ENCODE results near the gene RIPK4. TPM values are rescaled to one million over a fixed set of nuclear protein-coding genes. Genes with fewer than 3 reads are reported as not detected.

The RIPK4 gene
- total RNA-seq, 1 experiment from 2014 or later: 252 TPM

GRCh38 chr21:41729701-41730366 is 37.0 kb downstream of the RIPK4 start:
- ATAC-seq: no peak
- DNase-seq: no peak
- Histone ChIP-seq H3F3A (ENCODE audit: low read length, unreplicated experiment) (no peaks in the 10 kb centered on the region), H2AFZ (ENCODE audit: low read length) (no peak overlapping the region), H3K9me3 (ENCODE audit: low read length) (no peaks in the 10 kb centered on the region), H3K79me2 (ENCODE audit: low read length) (no peaks in the 10 kb centered on the region), H3K27me3 (ENCODE audit: low read length) (no peaks in the 10 kb centered on the region), H3K9ac (ENCODE audit: low read length) (no peak overlapping the region), H3K4me3 (ENCODE audit: low read length) (no peak overlapping the region), H3K9me2 (replicated peaks; ENCODE audit: low read length) (no peaks in the 10 kb centered on the region), H3K36me3 (ENCODE audit: low read depth, low read length) (no peaks in the 10 kb centered on the region), H4K20me1 (ENCODE audit: low read length) (no peaks in the 10 kb centered on the region), H3K4me2 (ENCODE audit: low read length) (no peak overlapping the region), H3K27ac (ENCODE audit: low read length) (no peak overlapping the region), H3K4me1 (ENCODE audit: insufficient read depth, low read length) (peaks cover 41% of the 10 kb centered on the region)
- ChIA-PET CTCF (no interaction called here), POLR2A (ENCODE audit: unreplicated experiment) (no interaction called here)
- intact Hi-C loops (cut with micrococcal nuclease): no loop called here
- BruUV-seq (replicated peaks): no TSS peak
- no peak for TF ChIP-seq EZH2 (IDR thresholded peaks at IDR 0.05; ENCODE audit: low read length, unreplicated experiment)
- TF ChIP-seq EZH2phosphoT487 (IDR thresholded peaks at IDR 0.05; ENCODE audit: borderline replicate concordance, low read length): no peak
- TF ChIP-seq CTCF (conservative IDR thresholded peaks at IDR 0.05; ENCODE audit: low read depth, low read length): no peak

DNA sequence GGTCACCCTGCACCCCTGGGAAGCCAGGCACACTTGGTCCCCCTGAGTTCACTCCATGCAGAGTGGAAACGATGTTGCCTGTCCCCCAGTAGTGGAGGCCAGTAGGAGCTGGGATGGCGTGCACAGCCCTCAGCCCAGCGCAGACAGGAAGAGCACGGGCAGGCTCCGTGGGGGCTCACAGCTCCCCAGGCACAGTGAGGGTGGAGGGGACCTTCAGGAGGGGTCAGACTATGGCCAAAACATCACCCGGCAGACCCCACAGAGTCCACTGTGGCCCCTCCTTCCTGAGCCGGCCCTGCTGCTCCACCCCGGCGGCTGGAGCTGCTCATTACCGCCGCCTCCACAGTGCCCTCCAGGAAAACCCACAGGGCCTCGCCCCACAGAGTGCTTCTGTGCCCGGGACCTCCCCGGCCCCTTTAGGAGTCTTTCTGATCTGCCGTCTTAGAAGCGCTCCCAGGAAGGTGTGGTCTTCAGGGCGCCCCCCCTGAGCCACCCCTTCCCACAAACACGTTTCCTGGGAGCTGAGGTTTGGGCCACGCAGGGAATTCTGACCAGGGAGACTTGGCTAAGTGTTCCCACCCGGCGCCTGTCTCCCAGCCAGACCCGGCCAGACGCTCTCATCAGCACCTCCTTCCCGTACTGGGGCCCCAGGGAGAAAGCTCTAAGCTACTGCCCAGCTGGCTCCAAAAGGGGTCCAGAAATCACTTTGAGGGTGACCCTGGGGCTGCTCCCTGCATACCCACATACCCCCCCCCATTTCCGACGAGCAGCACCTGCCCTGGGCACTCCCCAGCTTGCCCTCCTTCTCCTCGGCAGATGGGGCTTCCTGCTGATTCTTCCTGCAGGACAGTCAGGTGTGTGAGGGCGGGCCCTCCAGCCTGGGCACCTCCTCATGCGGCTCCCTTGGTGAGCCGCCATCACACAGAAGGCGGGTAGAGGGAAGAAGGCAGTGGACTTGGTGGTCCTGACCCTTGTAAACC is 38.8 kb downstream of the RIPK4 start:
- ChIA-PET CTCF (interaction anchor here (1.0 kb wide), 2 partner anchors 50 to 116 kb away, joined by 3 read pairs; no protein-coding TSS in a partner anchor), POLR2A (ENCODE audit: unreplicated experiment) (no interaction called here)
- Histone ChIP-seq H3F3A (ENCODE audit: low read length, unreplicated experiment) (no peaks in the 10 kb centered on the region), H3K9ac (ENCODE audit: low read length) (peak overlapping the region; percentile 81), H3K4me2 (ENCODE audit: low read length) (peak overlapping the region; percentile 71), H3K36me3 (ENCODE audit: low read depth, low read length) (no peaks in the 10 kb centered on the region), H3K79me2 (ENCODE audit: low read length) (no peaks in the 10 kb centered on the region), H3K4me3 (ENCODE audit: low read length) (no peak overlapping the region), H3K9me2 (replicated peaks; ENCODE audit: low read length) (no peaks in the 10 kb centered on the region), H2AFZ (ENCODE audit: low read length) (no peak overlapping the region), H3K9me3 (ENCODE audit: low read length) (no peaks in the 10 kb centered on the region), H3K27me3 (ENCODE audit: low read length) (no peaks in the 10 kb centered on the region), H3K4me1 (ENCODE audit: insufficient read depth, low read length) (peaks cover 41% of the 10 kb centered on the region), H3K27ac (ENCODE audit: low read length) (peak overlapping the region; percentile 96), H4K20me1 (ENCODE audit: low read length) (no peaks in the 10 kb centered on the region)
- no TSS peak for BruUV-seq (replicated peaks)
- DNase-seq (no peak), ATAC-seq (no peak)
- no peak for TF ChIP-seq EZH2phosphoT487 (IDR thresholded peaks at IDR 0.05; ENCODE audit: borderline replicate concordance, low read length)
- TF ChIP-seq EZH2 (IDR thresholded peaks at IDR 0.05; ENCODE audit: low read length, unreplicated experiment): no peak
- TF ChIP-seq CTCF (conservative IDR thresholded peaks at IDR 0.05; ENCODE audit: low read depth, low read length): no peak
- intact Hi-C loops (cut with micrococcal nuclease): loop anchor here (1.0 kb wide), 1 partner anchor 24 kb away; no protein-coding TSS in a partner anchor
